Esophagus (tissue), 2 donors: ENCODE data around the gene DLGAP1. TPM values are rescaled to one million over a fixed set of nuclear protein-coding genes. Genes with fewer than 3 reads are reported as not detected.

Experiments
- H3K27ac ChIP-seq, 2 donors: one replicate each; pipeline ENCODE4 v1.5.1; 2013; ENCODE audit warnings: low read depth in 2 of 2, mild to moderate bottlenecking in 2 of 2, inconsistent platforms in 1 of 2, low read length in 1 of 2, moderate library complexity in 1 of 2
- H3K27me3 ChIP-seq, 2 donors: one replicate each; pipeline ENCODE4 v1.6.1; 2013; ENCODE audit warnings: low read length in 2 of 2, control low read depth in 1 of 2, mild to moderate bottlenecking in 1 of 2; ENCODE audit not compliant: insufficient read depth in 2 of 2, control insufficient read depth in 1 of 2
- H3K36me3 ChIP-seq, 2 donors: one replicate each; pipeline ENCODE4 v1.6.1; 2013; ENCODE audit warnings: low read length in 1 of 2; ENCODE audit not compliant: control insufficient read depth in 2 of 2, insufficient read depth in 2 of 2
- H3K4me1 ChIP-seq, 2 donors: one replicate each; pipeline ENCODE4 v1.6.1; 2013; ENCODE audit warnings: low read length in 1 of 2; ENCODE audit not compliant: control insufficient read depth in 2 of 2, insufficient read depth in 2 of 2
- H3K4me3 ChIP-seq, 2 donors: one replicate each; pipeline ENCODE4 v1.5.1; 2013; ENCODE audit warnings: low read length in 2 of 2, mild to moderate bottlenecking in 2 of 2, low read depth in 1 of 2, moderate library complexity in 1 of 2
- H3K9me3 ChIP-seq, 2 donors: one replicate each; pipeline ENCODE4 v1.6.1; 2013; ENCODE audit warnings: mild to moderate bottlenecking in 2 of 2, low read depth in 1 of 2, low read length in 1 of 2, moderate library complexity in 1 of 2; ENCODE audit not compliant: control insufficient read depth in 2 of 2, insufficient read depth in 1 of 2
- WGBS, 2 donors: extraction: QIAGEN DNeasy Blood & Tissue Kit; methylation state at CpG; one replicate each; pipeline ENCODE4 v1.1.7; 2013; 5-methylcytosine and 5-hydroxymethylcytosine counted together
- polyA plus RNA-seq, 2 donors: library from polyadenylated mRNA; stranded (reverse); fragments of 200-250 nt; gene quantifications; one replicate each; pipeline ENCODE4 v1.2.3, GENCODE V29; 2013
- donor health status: healthy with polysubstance abuse.
- donor health status: Bipolar disorder and iron deficiency.

DLGAP1 gene
- polyA plus RNA-seq, 2 donors, result 0.47 to 0.59 TPM

- Histone ChIP-seq H3K36me3 (no peaks in the 10 kb centered on the region), H3K27me3 (no peaks in the 10 kb centered on the region), H3K4me3 (no peak overlapping the region), H3K9me3 (no peaks in the 10 kb centered on the region), H3K4me1 (no peaks in the 10 kb centered on the region), H3K27ac (no peak overlapping the region)
- 60 to 69% methylated on average over 5 of the region's 5 CpGs for WGBS, 2 donors
Measured at GRCh38 chr18:4211111-4211837, 243.8 kb downstream of the DLGAP1 start.

- H3K27me3 ChIP-seq, result no peaks in the 10 kb centered on the region
- H3K4me1 ChIP-seq, result no peaks in the 10 kb centered on the region
- no peaks in the 10 kb centered on the region for H3K9me3 ChIP-seq
- no peak overlapping the region for H3K27ac ChIP-seq
- 88 to 92% methylated on average over 1 of the region's 1 CpG for WGBS, 2 donors
- no peak overlapping the region for H3K4me3 ChIP-seq
- no peaks in the 10 kb centered on the region for H3K36me3 ChIP-seq
Measured at GRCh38 chr18:4208366-4208765, 246.7 kb downstream of the DLGAP1 start.

- Histone ChIP-seq H3K9me3 (no peaks in the 10 kb centered on the region), H3K4me3 (no peak overlapping the region), H3K27ac (no peak overlapping the region), H3K36me3 (no peaks in the 10 kb centered on the region), H3K4me1 (no peaks in the 10 kb centered on the region), H3K27me3 (no peaks in the 10 kb centered on the region)
- WGBS, 2 donors, result 87 to 88% methylated on average over 7 of the region's 7 CpGs
Measured at GRCh38 chr18:4207383-4207985, 247.6 kb downstream of the DLGAP1 start.

GRCh38 chr18:4204438-4204720, 250.7 kb downstream of the DLGAP1 start:
- H3K9me3 ChIP-seq, result no peaks in the 10 kb centered on the region
- H3K27ac ChIP-seq, result no peak overlapping the region
- no peaks in the 10 kb centered on the region for H3K36me3 ChIP-seq
- 71 to 73% methylated on average over 1 of the region's 1 CpG for WGBS, 2 donors
- H3K4me3 ChIP-seq, result no peak overlapping the region
- H3K27me3 ChIP-seq, result no peaks in the 10 kb centered on the region
- no peaks in the 10 kb centered on the region for H3K4me1 ChIP-seq

GRCh38 chr18:4203568-4204437, 251.3 kb downstream of the DLGAP1 start:
- Histone ChIP-seq H3K27me3 (no peaks in the 10 kb centered on the region), H3K9me3 (no peaks in the 10 kb centered on the region), H3K36me3 (no peaks in the 10 kb centered on the region), H3K27ac (no peak overlapping the region), H3K4me3 (no peak overlapping the region), H3K4me1 (no peaks in the 10 kb centered on the region)
- WGBS, 2 donors, result 71 to 75% methylated on average over 5 of the region's 5 CpGs

GRCh38 chr18:4200399-4200798, 254.7 kb downstream of the DLGAP1 start:
- no peaks in the 10 kb centered on the region for H3K36me3 ChIP-seq
- no peak overlapping the region for H3K27ac ChIP-seq
- H3K27me3 ChIP-seq, result no peaks in the 10 kb centered on the region
- H3K9me3 ChIP-seq, result no peaks in the 10 kb centered on the region
- H3K4me1 ChIP-seq, result no peaks in the 10 kb centered on the region
- H3K4me3 ChIP-seq, result no peak overlapping the region

GRCh38 chr18:4198956-4199355, 256.2 kb downstream of the DLGAP1 start:
- Histone ChIP-seq H3K9me3 (no peaks in the 10 kb centered on the region), H3K27me3 (no peaks in the 10 kb centered on the region), H3K4me1 (no peaks in the 10 kb centered on the region), H3K4me3 (no peak overlapping the region), H3K27ac (no peak overlapping the region), H3K36me3 (no peaks in the 10 kb centered on the region)
- WGBS, 2 donors, result 76 to 80% methylated on average over 5 of the region's 5 CpGs

- Histone ChIP-seq H3K4me1 (no peaks in the 10 kb centered on the region), H3K4me3 (no peak overlapping the region), H3K36me3 (no peaks in the 10 kb centered on the region), H3K27ac (no peak overlapping the region), H3K27me3 (no peaks in the 10 kb centered on the region), H3K9me3 (no peaks in the 10 kb centered on the region)
- 31 to 58% methylated on average over 4 of the region's 4 CpGs for WGBS, 2 donors
Measured at GRCh38 chr18:4196351-4196750, 258.8 kb downstream of the DLGAP1 start.

GRCh38 chr18:4193086-4193485, 262.0 kb downstream of the DLGAP1 start:
- no peak overlapping the region for H3K27ac ChIP-seq
- no peaks in the 10 kb centered on the region for H3K27me3 ChIP-seq
- no peak overlapping the region for H3K4me3 ChIP-seq
- H3K4me1 ChIP-seq, result no peaks in the 10 kb centered on the region
- H3K9me3 ChIP-seq, result no peaks in the 10 kb centered on the region
- 37 to 39% methylated on average over 3 of the region's 3 CpGs for WGBS, 2 donors
- no peaks in the 10 kb centered on the region for H3K36me3 ChIP-seq
